HCT116 (cell line): Measurements from ENCODE around the gene LSAMP. TPM values are rescaled to one million over a fixed set of nuclear protein-coding genes. Genes with fewer than 3 reads are reported as not detected.

Source experiments
- ATAC-seq: fragments of 200-7000 bp; cut with Tn5 transposase; 2 replicates; pipeline ENCODE4 v1.9.1; 2020; ENCODE audit warnings: mild to moderate bottlenecking, moderate library complexity
- BruUV-seq: library from RNA; stranded (reverse); fragments of 400-500 nt; replicated peaks from 2 replicates; lab custom pipeline; 2021; lab: Mats Ljungman, UMichigan
- CTCF ChIA-PET: fragments of 300-600 bp; sonication (Branson Sonifier 250); formaldehyde crosslinking; loops from one replicate; lab custom pipeline; 2021; ENCODE audit warnings: antibody characterized with exemption; lab: Charles Lee
- POLR2A ChIA-PET: fragments of 300-600, 350-600 bp; sonication (Branson Sonifier 250); formaldehyde crosslinking; loops from one replicate; lab custom pipeline; 2021; ENCODE audit warnings: antibody characterized with exemption; lab: Charles Lee
- RAD21 ChIA-PET, 2 experiments: fragments of 300-600 bp; sonication (Branson Sonifier 250); formaldehyde crosslinking; loops; one replicate each; lab custom pipeline; 2023; ENCODE audit warnings: low total read pairs in 2 of 2; ENCODE audit not compliant: uncharacterized antibody in 2 of 2, unreplicated experiment in 2 of 2, low non-redundant PET in 1 of 2; lab: Charles Lee
- DNase-seq: peaks from one replicate; pipeline ENCODE4 v3.0.0-alpha.2; 2010; ENCODE audit warnings: low read depth, low spot score
- H2AFZ ChIP-seq: fragments of 200-600 bp; shearing (Covaris generic), sonication (generic); 2 replicates; pipeline ENCODE4 v1.6.1; 2017; ENCODE audit warnings: low read depth, mixed run types, mixed read lengths, antibody characterized with exemption, low read length; ENCODE audit not compliant: poor library complexity, severe bottlenecking
- H3K27ac ChIP-seq: 2 replicates; pipeline ENCODE4 v1.5.1; 2012; ENCODE audit warnings: low read depth, low read length
- H3K27me3 ChIP-seq: fragments of 200-600 bp; sonication (generic); 2 replicates; pipeline ENCODE4 v1.6.1; 2016; ENCODE audit warnings: mixed run types, low read length, mixed read lengths; ENCODE audit not compliant: insufficient read depth
- H3K36me3 ChIP-seq, 2 experiments: fragments of 200-500 bp in 1 of 2; fragments of 200-600 bp in 1 of 2; sonication (Bioruptor generic) in 1 of 2; sonication (generic) in 1 of 2; 2 replicates each; pipeline versions ENCODE4 v1.5.1 to v1.6.1; 2014 to 2016; ENCODE audit warnings: low read length in 2 of 2, inconsistent platforms in 1 of 2, mixed read lengths in 1 of 2, mixed run types in 1 of 2; ENCODE audit not compliant: insufficient read depth in 2 of 2, control insufficient read depth in 1 of 2
- H3K4me1 ChIP-seq, 2 experiments: fragments of 200-600 bp in 1 of 2; sonication (generic) in 1 of 2; 2 replicates each; pipeline versions ENCODE4 v1.5.1 to v1.6.1; 2012 to 2017; ENCODE audit warnings: low read length in 2 of 2, inconsistent platforms in 1 of 2, mild to moderate bottlenecking in 1 of 2, mixed read lengths in 1 of 2, mixed run types in 1 of 2, moderate library complexity in 1 of 2; ENCODE audit not compliant: insufficient read depth in 2 of 2, control insufficient read depth in 1 of 2
- H3K4me2 ChIP-seq: fragments of 200-600 bp; sonication (generic); 2 replicates; pipeline ENCODE4 v1.6.1; 2017; ENCODE audit warnings: mixed run types, low read length, mixed read lengths
- H3K4me3 ChIP-seq, 2 experiments: fragments of 200-600 bp in 1 of 2; sonication (generic) in 1 of 2; replicated peaks in 1 of 2; 2 replicates each; pipeline ENCODE4 v1.5.1; 2011 to 2016; ENCODE audit warnings: low read length in 2 of 2, control low read depth in 1 of 2, low read depth in 1 of 2, mild to moderate bottlenecking in 1 of 2, mixed read lengths in 1 of 2, mixed run types in 1 of 2
- H3K79me2 ChIP-seq: fragments of 200-600 bp; sonication (generic); 2 replicates; pipeline ENCODE4 v1.6.1; 2017; ENCODE audit warnings: mild to moderate bottlenecking, mixed run types, low read length, moderate library complexity, mixed read lengths; ENCODE audit not compliant: insufficient read depth
- H3K9ac ChIP-seq: fragments of 200-600 bp; sonication (generic); 2 replicates; pipeline ENCODE4 v1.6.1; 2016; ENCODE audit warnings: low read length, mixed read lengths
- H3K9me2 ChIP-seq: fragments of 200-600 bp; sonication (generic), shearing (Covaris generic); 2 replicates; pipeline ENCODE4 v1.6.1; 2017; ENCODE audit warnings: mixed run types, mild to moderate bottlenecking, moderate library complexity; ENCODE audit not compliant: insufficient read depth
- H3K9me3 ChIP-seq, 2 experiments: fragments of 200-500 bp in 1 of 2; fragments of 200-600 bp in 1 of 2; sonication (Bioruptor generic) in 1 of 2; sonication (generic) in 1 of 2; 2 replicates each; pipeline ENCODE4 v1.6.1; 2014 to 2017; ENCODE audit warnings: low read length in 2 of 2, mixed read lengths in 2 of 2, inconsistent platforms in 1 of 2, low read depth in 1 of 2, mild to moderate bottlenecking in 1 of 2, mixed run types in 1 of 2, moderate library complexity in 1 of 2; ENCODE audit not compliant: control insufficient read depth in 1 of 2, insufficient read depth in 1 of 2
- H4K20me1 ChIP-seq: fragments of 200-600 bp; sonication (generic), shearing (Covaris generic); 2 replicates; pipeline ENCODE4 v1.6.1; 2017; ENCODE audit warnings: mixed run types, mild to moderate bottlenecking, moderate library complexity; ENCODE audit not compliant: insufficient read depth
- CBX3 ChIP-seq: IDR thresholded peaks from 2 replicates; pipeline ENCODE4 v1.6.1; 2012; ENCODE audit warnings: low read depth
- CTCF ChIP-seq, 3 experiments: fragments of 200-600 bp in 1 of 3; sonication (generic) in 1 of 3; IDR thresholded peaks in 2 of 3; conservative IDR thresholded peaks in 1 of 3; 2 replicates each; pipeline ENCODE4 v1.5.1; 2012 to 2017; ENCODE audit warnings: low read depth in 2 of 3, low read length in 2 of 3, antibody characterized with exemption in 1 of 3, borderline replicate concordance in 1 of 3, control low read depth in 1 of 3, mild to moderate bottlenecking in 1 of 3, mixed read lengths in 1 of 3, mixed run types in 1 of 3, moderate library complexity in 1 of 3; ENCODE audit not compliant: insufficient read depth in 1 of 3
- ELF1 ChIP-seq: IDR thresholded peaks from 2 replicates; pipeline ENCODE4 v1.6.1; 2012; ENCODE audit warnings: low read depth, borderline replicate concordance
- FOSL1 ChIP-seq: IDR thresholded peaks from 2 replicates; pipeline ENCODE4 v1.6.1; 2012; ENCODE audit warnings: low read depth
- JUND ChIP-seq: IDR thresholded peaks from 2 replicates; pipeline ENCODE4 v1.6.1; 2012
- POLR2A ChIP-seq: IDR thresholded peaks from 2 replicates; pipeline ENCODE4 v1.7.0; 2011; ENCODE audit warnings: borderline replicate concordance; ENCODE audit not compliant: insufficient read depth, insufficient read length; ENCODE audit errors: extremely low read depth
- SIN3A ChIP-seq: IDR thresholded peaks from 2 replicates; pipeline ENCODE4 v1.6.1; 2012; ENCODE audit warnings: low read depth
- SRF ChIP-seq: IDR thresholded peaks from 2 replicates; pipeline ENCODE4 v1.6.1; 2012; ENCODE audit warnings: low read depth
- TCF7L2 ChIP-seq: IDR thresholded peaks from 2 replicates; pipeline ENCODE4 v1.7.0; 2011; ENCODE audit warnings: borderline replicate concordance, inconsistent platforms; ENCODE audit not compliant: insufficient read depth, insufficient read length; ENCODE audit errors: extremely low read depth
- YY1 ChIP-seq: IDR thresholded peaks from 2 replicates; pipeline ENCODE4 v1.6.1; 2011; ENCODE audit warnings: low read length, low read depth, moderate library complexity, mild to moderate bottlenecking; ENCODE audit not compliant: insufficient replicate concordance; ENCODE audit errors: extremely low read depth
- ZFX ChIP-seq: fragments of 450-650 bp; IDR thresholded peaks from 2 replicates; pipeline ENCODE4 v1.6.1; 2017
- ZNF274 ChIP-seq: fragments of 200-500 bp; sonication (Bioruptor generic); IDR thresholded peaks from 2 replicates; pipeline ENCODE4 v1.6.1; 2014; ENCODE audit warnings: mild to moderate bottlenecking, low read depth, low read length, inconsistent platforms
- intact Hi-C: fragments of 100-400 bp; cut with micrococcal nuclease; formaldehyde crosslinking; loops from 2 replicates; pipeline ENCODE4 v1.10.0; 2022
- total RNA-seq: library from RNA; stranded (reverse); gene quantifications from one replicate; pipeline ENCODE4 v1.2.1, GENCODE V29; 2021; ENCODE audit not compliant: unreplicated experiment
- TF ChIP-seq, protein P1 (sequence below): IDR thresholded peaks from 2 replicates; pipeline ENCODE4 v1.6.1; 2012
- TF ChIP-seq, protein P2 (sequence below): IDR thresholded peaks from 2 replicates; pipeline ENCODE4 v1.6.1; 2012; ENCODE audit warnings: low read depth
- TF ChIP-seq, protein P3 (sequence below): IDR thresholded peaks from 2 replicates; pipeline ENCODE4 v1.6.1; 2012

The LSAMP gene
- total RNA-seq, 1 experiment from 2014 or later = 0.25 TPM

DNA sequence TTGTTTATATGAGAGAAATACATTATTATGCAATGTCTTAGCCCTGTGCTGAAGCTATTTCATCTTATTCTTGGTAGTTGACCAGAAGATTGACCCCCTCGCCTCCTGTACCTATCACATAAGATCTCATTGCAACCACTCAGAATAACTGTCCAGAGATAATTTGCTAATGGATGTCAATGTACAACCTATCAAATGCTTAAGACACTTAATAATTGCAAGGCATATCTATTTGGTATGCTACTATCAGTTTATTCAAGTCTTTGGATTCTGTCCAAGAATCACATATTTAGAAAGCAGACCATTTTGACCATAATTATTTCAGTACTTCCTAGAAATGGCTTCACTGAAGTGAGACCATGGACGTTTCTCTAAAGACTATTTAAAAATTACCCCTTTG is 580.4 kb downstream of the LSAMP start:
- CTCF ChIA-PET = no interaction called here
- intact Hi-C loops = no loop called here
- H2AFZ ChIP-seq = no peak overlapping the region
- H3K36me3 ChIP-seq = no peaks in the 10 kb centered on the region
- no peaks in the 10 kb centered on the region for H3K79me2 ChIP-seq
- no peak overlapping the region for H3K4me3 ChIP-seq
- no peak overlapping the region for H3K4me2 ChIP-seq
- no peak for DNase-seq
- BruUV-seq = no TSS peak
- no peak overlapping the region for H3K9ac ChIP-seq
- H3K27ac ChIP-seq = no peak overlapping the region
- RAD21 ChIA-PET = no interaction called here
- no peaks in the 10 kb centered on the region for H3K9me3 ChIP-seq
- H3K27me3 ChIP-seq = peaks cover 69% of the 10 kb centered on the region
- H4K20me1 ChIP-seq = no peaks in the 10 kb centered on the region
- POLR2A ChIA-PET = no interaction called here
- no peaks in the 10 kb centered on the region for H3K9me2 ChIP-seq
- H3K4me1 ChIP-seq = no peaks in the 10 kb centered on the region
- TF ChIP-seq FOSL1 (no peak), CBX3 (no peak), SRF (no peak), CTCF (IDR thresholded peaks at IDR 0.05 in 2 of 3, conservative IDR thresholded peaks at IDR 0.05 in 1 of 3; ENCODE audit: borderline replicate concordance in 1 of 3, insufficient read depth in 1 of 3, low read depth in 2 of 3, low read length in 2 of 3) (no peak), ZFX (no peak), JUND (no peak), TCF7L2 (no peak), ELF1 (no peak)
- TF ChIP-seq, all 23 proteins: peak for 0
- ATAC-seq = no peak

- Histone ChIP-seq H3K27me3 (peaks cover 77% of the 10 kb centered on the region), H2AFZ (no peak overlapping the region), H3K9me2 (no peaks in the 10 kb centered on the region), H3K4me2 (no peak overlapping the region), H3K9ac (no peak overlapping the region), H3K4me1 (no peaks in the 10 kb centered on the region), H3K27ac (no peak overlapping the region), H3K4me3 (no peak overlapping the region), H3K36me3 (no peaks in the 10 kb centered on the region), H4K20me1 (no peaks in the 10 kb centered on the region), H3K9me3 (no peaks in the 10 kb centered on the region), H3K79me2 (no peaks in the 10 kb centered on the region)
- BruUV-seq = no TSS peak
- ChIA-PET CTCF (no interaction called here), RAD21 (no interaction called here), POLR2A (no interaction called here)
- DNase-seq (no peak), ATAC-seq (no peak)
- intact Hi-C loops = no loop called here
- TF ChIP-seq POLR2A = no peak
- TF ChIP-seq, protein P1, sequence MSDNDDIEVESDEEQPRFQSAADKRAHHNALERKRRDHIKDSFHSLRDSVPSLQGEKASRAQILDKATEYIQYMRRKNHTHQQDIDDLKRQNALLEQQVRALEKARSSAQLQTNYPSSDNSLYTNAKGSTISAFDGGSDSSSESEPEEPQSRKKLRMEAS = no peak
- TF ChIP-seq, protein P2, sequence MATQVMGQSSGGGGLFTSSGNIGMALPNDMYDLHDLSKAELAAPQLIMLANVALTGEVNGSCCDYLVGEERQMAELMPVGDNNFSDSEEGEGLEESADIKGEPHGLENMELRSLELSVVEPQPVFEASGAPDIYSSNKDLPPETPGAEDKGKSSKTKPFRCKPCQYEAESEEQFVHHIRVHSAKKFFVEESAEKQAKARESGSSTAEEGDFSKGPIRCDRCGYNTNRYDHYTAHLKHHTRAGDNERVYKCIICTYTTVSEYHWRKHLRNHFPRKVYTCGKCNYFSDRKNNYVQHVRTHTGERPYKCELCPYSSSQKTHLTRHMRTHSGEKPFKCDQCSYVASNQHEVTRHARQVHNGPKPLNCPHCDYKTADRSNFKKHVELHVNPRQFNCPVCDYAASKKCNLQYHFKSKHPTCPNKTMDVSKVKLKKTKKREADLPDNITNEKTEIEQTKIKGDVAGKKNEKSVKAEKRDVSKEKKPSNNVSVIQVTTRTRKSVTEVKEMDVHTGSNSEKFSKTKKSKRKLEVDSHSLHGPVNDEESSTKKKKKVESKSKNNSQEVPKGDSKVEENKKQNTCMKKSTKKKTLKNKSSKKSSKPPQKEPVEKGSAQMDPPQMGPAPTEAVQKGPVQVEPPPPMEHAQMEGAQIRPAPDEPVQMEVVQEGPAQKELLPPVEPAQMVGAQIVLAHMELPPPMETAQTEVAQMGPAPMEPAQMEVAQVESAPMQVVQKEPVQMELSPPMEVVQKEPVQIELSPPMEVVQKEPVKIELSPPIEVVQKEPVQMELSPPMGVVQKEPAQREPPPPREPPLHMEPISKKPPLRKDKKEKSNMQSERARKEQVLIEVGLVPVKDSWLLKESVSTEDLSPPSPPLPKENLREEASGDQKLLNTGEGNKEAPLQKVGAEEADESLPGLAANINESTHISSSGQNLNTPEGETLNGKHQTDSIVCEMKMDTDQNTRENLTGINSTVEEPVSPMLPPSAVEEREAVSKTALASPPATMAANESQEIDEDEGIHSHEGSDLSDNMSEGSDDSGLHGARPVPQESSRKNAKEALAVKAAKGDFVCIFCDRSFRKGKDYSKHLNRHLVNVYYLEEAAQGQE = no peak
- TF ChIP-seq TCF7L2 = no peak
- no peak for TF ChIP-seq FOSL1
- no peak for TF ChIP-seq ZNF274
- no peak for TF ChIP-seq YY1
- no peak for TF ChIP-seq SIN3A
- TF ChIP-seq, protein P3, sequence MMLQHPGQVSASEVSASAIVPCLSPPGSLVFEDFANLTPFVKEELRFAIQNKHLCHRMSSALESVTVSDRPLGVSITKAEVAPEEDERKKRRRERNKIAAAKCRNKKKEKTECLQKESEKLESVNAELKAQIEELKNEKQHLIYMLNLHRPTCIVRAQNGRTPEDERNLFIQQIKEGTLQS = no peak
- TF ChIP-seq ELF1 = no peak
Measured at GRCh38 chr3:115862849-115863248, 582.4 kb downstream of the LSAMP start.
